Trophoblast cell (in vitro differentiated cells and primary cell): ENCODE data around the gene PPP1R15A.
"Not testable (repeated sequence)": the region's sequence is repeated elsewhere in the genome, so short reads cannot be mapped to it uniquely, and the experiment has no call there.

Source experiments
- DNase-seq, 2 donors: peaks; one replicate each; pipeline ENCODE4 v3.0.0-alpha.2; 2016
- H2AFZ ChIP-seq: 2 replicates; pipeline ENCODE4 v1.6.1; 2013; ENCODE audit warnings: low read length, moderate library complexity, mild to moderate bottlenecking; ENCODE audit not compliant: insufficient read depth, poor library complexity
- H2AK5ac ChIP-seq: 2 replicates; pipeline ENCODE4 v1.6.1; 2013; ENCODE audit warnings: mild to moderate bottlenecking, low read length
- H2BK120ac ChIP-seq: 2 replicates; pipeline ENCODE4 v1.6.1; 2013; ENCODE audit warnings: low read length, mild to moderate bottlenecking, moderate library complexity; ENCODE audit not compliant: insufficient read depth, poor library complexity
- H2BK12ac ChIP-seq: 2 replicates; pipeline ENCODE4 v1.6.1; 2013; ENCODE audit warnings: mild to moderate bottlenecking, low read length, moderate library complexity
- H2BK5ac ChIP-seq: 2 replicates; pipeline ENCODE4 v1.6.1; 2013; ENCODE audit warnings: low read length, low read depth, moderate library complexity, mild to moderate bottlenecking; ENCODE audit not compliant: poor library complexity
- H3K14ac ChIP-seq: 2 replicates; pipeline ENCODE4 v1.6.1; 2013; ENCODE audit warnings: mild to moderate bottlenecking, low read length
- H3K18ac ChIP-seq: 2 replicates; pipeline ENCODE4 v1.6.1; 2013; ENCODE audit warnings: mild to moderate bottlenecking, low read length
- H3K23ac ChIP-seq: 2 replicates; pipeline ENCODE4 v1.6.1; 2013; ENCODE audit warnings: low read length
- H3K27ac ChIP-seq: 2 replicates; pipeline ENCODE4 v1.5.1; 2013; ENCODE audit warnings: low read depth, mild to moderate bottlenecking, inconsistent platforms, low read length, moderate library complexity
- H3K27me3 ChIP-seq: 2 replicates; pipeline ENCODE4 v1.6.1; 2013; ENCODE audit warnings: inconsistent platforms, mild to moderate bottlenecking, low read length, moderate library complexity; ENCODE audit not compliant: insufficient read depth
- H3K36me3 ChIP-seq, 2 experiments: 1 replicate in 1 of 2; 2 replicates in 1 of 2; pipeline ENCODE4 v1.6.1; 2013; ENCODE audit warnings: low read length in 2 of 2, mild to moderate bottlenecking in 2 of 2, moderate library complexity in 1 of 2; ENCODE audit not compliant: insufficient read depth in 2 of 2, control insufficient read depth in 1 of 2
- H3K4ac ChIP-seq: 2 replicates; pipeline ENCODE4 v1.6.1; 2013; ENCODE audit warnings: low read depth, mild to moderate bottlenecking, low read length, moderate library complexity
- H3K4me1 ChIP-seq, 2 experiments: 1 replicate in 1 of 2; 2 replicates in 1 of 2; pipeline ENCODE4 v1.6.1; 2013; ENCODE audit warnings: low read length in 2 of 2, mild to moderate bottlenecking in 2 of 2, moderate library complexity in 1 of 2; ENCODE audit not compliant: insufficient read depth in 2 of 2, control insufficient read depth in 1 of 2
- H3K4me2 ChIP-seq: 2 replicates; pipeline ENCODE4 v1.6.1; 2013; ENCODE audit warnings: inconsistent platforms, mild to moderate bottlenecking, low read length, moderate library complexity
- H3K4me3 ChIP-seq: 2 replicates; pipeline ENCODE4 v1.5.1; 2013; ENCODE audit warnings: mild to moderate bottlenecking, low read depth, low read length, inconsistent platforms
- H3K79me1 ChIP-seq: one replicate; pipeline ENCODE4 v1.6.1; 2013; ENCODE audit warnings: low read length
- H3K79me2 ChIP-seq: 2 replicates; pipeline ENCODE4 v1.6.1; 2013; ENCODE audit warnings: low read length, mild to moderate bottlenecking; ENCODE audit not compliant: control insufficient read depth, insufficient read depth, poor library complexity
- H3K9ac ChIP-seq: 2 replicates; pipeline ENCODE4 v1.6.1; 2013; ENCODE audit warnings: mild to moderate bottlenecking, low read length
- H3K9me3 ChIP-seq: 2 replicates; pipeline ENCODE4 v1.6.1; 2013; ENCODE audit warnings: low read depth, mild to moderate bottlenecking, control low read depth, inconsistent platforms, low read length; ENCODE audit not compliant: insufficient read depth
- H4K12ac ChIP-seq: 2 replicates; pipeline ENCODE4 v1.6.1; 2013; ENCODE audit warnings: low read depth, mild to moderate bottlenecking, low read length, moderate library complexity
- H4K8ac ChIP-seq: 2 replicates; pipeline ENCODE4 v1.6.1; 2013; ENCODE audit warnings: low read depth, mild to moderate bottlenecking, low read length, moderate library complexity
- H4K91ac ChIP-seq: one replicate; pipeline ENCODE4 v1.6.1; 2013; ENCODE audit warnings: low read depth, mild to moderate bottlenecking, low read length, moderate library complexity
- WGBS: extraction: QIAGEN DNeasy Blood & Tissue Kit; methylation state at CpG from one replicate; pipeline ENCODE4 v1.1.7; 2013; ENCODE audit warnings: missing lambda C conversion rate; ENCODE audit not compliant: insufficient read length, insufficient coverage; ENCODE audit errors: extremely low coverage; 5-methylcytosine and 5-hydroxymethylcytosine counted together

Gene PPP1R15A

GRCh38 chr19:48905664-48906063 lies 33.4 kb downstream of the PPP1R15A start:
- no peaks in the 10 kb centered on the region for H3K79me1 ChIP-seq
- no peak overlapping the region for H3K9ac ChIP-seq
- no peak overlapping the region for H4K12ac ChIP-seq
- H3K27me3 ChIP-seq = no peaks in the 10 kb centered on the region
- H2AFZ ChIP-seq = no peak overlapping the region
- H2BK12ac ChIP-seq = no peak overlapping the region
- WGBS = no CpG with 5 or more reads among the region's 14 CpGs
- H3K79me2 ChIP-seq = no peaks in the 10 kb centered on the region
- H3K9me3 ChIP-seq = no peaks in the 10 kb centered on the region
- H3K27ac ChIP-seq = no peak overlapping the region
- H3K4me3 ChIP-seq = no peak overlapping the region
- H3K36me3 ChIP-seq = peaks cover 33 to 39% of the 10 kb centered on the region in 2 experiments
- no peak overlapping the region for H2AK5ac ChIP-seq
- no peak overlapping the region for H4K91ac ChIP-seq
- no peak for DNase-seq
- H3K23ac ChIP-seq = no peak overlapping the region
- no peak overlapping the region for H2BK120ac ChIP-seq
- H2BK5ac ChIP-seq = no peak overlapping the region
- no peak overlapping the region for H3K4me2 ChIP-seq
- H4K8ac ChIP-seq = no peak overlapping the region
- H3K18ac ChIP-seq = no peak overlapping the region
- H3K4me1 ChIP-seq = peaks cover 3 to 4% of the 10 kb centered on the region in 2 experiments
- no peak overlapping the region for H3K4ac ChIP-seq
- H3K14ac ChIP-seq = no peak overlapping the region

DNA sequence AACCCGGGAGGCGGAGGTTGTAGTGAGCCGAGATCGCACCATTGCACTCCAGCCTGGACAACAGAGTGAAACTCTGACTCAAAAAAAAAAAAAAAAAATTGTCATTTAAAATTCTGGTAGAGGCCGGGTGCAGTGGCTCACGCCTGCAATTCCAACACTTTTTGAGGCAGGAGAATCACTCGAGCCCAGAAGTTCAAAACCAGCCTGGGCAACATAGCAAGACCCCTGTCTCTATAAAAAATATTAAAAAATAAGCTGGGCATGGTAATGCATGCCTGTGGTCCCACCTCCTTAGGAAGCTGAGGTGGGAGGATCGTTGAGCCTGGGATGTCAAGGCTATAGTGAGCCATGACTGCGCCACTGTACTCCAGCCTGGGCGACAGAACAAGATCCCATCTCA lies 34.1 kb downstream of the PPP1R15A start:
- Histone ChIP-seq H2BK12ac (no peak overlapping the region), H3K23ac (no peak overlapping the region), H3K9ac (no peak overlapping the region), H3K9me3 (no peaks in the 10 kb centered on the region), H3K4me2 (no peak overlapping the region), H4K91ac (no peak overlapping the region), H3K14ac (no peak overlapping the region), H3K4me3 (no peak overlapping the region), H3K27me3 (no peaks in the 10 kb centered on the region), H3K79me1 (no peaks in the 10 kb centered on the region), H3K4ac (no peak overlapping the region), H3K27ac (no peak overlapping the region), H3K18ac (no peak overlapping the region), H2AK5ac (no peak overlapping the region), H2BK120ac (no peak overlapping the region), H4K8ac (no peak overlapping the region), H4K12ac (no peak overlapping the region), H2AFZ (no peak overlapping the region), H3K4me1 (no peaks in the 10 kb centered on the region), H2BK5ac (no peak overlapping the region), H3K36me3 (peaks cover 38 to 45% of the 10 kb centered on the region in 2 experiments), H3K79me2 (no peaks in the 10 kb centered on the region)
- no CpG with 5 or more reads among the region's 10 CpGs for WGBS
- no peak for DNase-seq

DNA sequence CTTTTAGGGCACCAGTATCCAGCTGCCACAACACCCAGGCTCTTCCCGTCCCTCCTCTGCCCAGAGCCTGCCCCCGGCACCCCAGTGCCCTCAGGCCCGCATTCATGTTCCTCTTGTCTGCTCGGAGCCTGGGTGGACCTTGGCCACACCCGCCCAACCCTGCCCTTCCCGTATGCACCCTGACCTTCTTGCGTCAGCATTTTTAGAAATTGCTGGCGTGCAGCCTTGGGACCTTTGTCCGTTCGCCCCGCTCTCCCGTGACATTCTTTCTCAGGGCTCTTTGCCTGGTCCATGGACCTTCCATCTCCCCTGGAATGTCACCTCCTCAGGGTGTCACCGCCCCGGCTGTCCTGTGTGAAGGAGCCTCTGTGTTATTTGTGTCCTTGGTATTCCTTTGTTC lies 35.5 kb downstream of the PPP1R15A start:
- no peak overlapping the region for H3K4ac ChIP-seq
- no peaks in the 10 kb centered on the region for H3K79me1 ChIP-seq
- H2BK12ac ChIP-seq = no peak overlapping the region
- no peak overlapping the region for H3K4me3 ChIP-seq
- no peak overlapping the region for H3K18ac ChIP-seq
- H3K9ac ChIP-seq = no peak overlapping the region
- no peak overlapping the region for H2AFZ ChIP-seq
- H4K91ac ChIP-seq = no peak overlapping the region
- H3K23ac ChIP-seq = no peak overlapping the region
- no CpG with 5 or more reads among the region's 14 CpGs for WGBS
- peak; percentile 68 to 80 for DNase-seq
- no peaks in the 10 kb centered on the region for H3K4me1 ChIP-seq
- no peaks in the 10 kb centered on the region for H3K27me3 ChIP-seq
- H3K14ac ChIP-seq = no peak overlapping the region
- H2AK5ac ChIP-seq = no peak overlapping the region
- no peak overlapping the region for H3K27ac ChIP-seq
- H4K8ac ChIP-seq = no peak overlapping the region
- H3K9me3 ChIP-seq = no peaks in the 10 kb centered on the region
- no peaks in the 10 kb centered on the region for H3K79me2 ChIP-seq
- H4K12ac ChIP-seq = no peak overlapping the region
- H3K4me2 ChIP-seq = no peak overlapping the region
- H2BK5ac ChIP-seq = no peak overlapping the region
- H2BK120ac ChIP-seq = no peak overlapping the region
- H3K36me3 ChIP-seq = peaks cover 48 to 49% of the 10 kb centered on the region in 2 experiments

DNA sequence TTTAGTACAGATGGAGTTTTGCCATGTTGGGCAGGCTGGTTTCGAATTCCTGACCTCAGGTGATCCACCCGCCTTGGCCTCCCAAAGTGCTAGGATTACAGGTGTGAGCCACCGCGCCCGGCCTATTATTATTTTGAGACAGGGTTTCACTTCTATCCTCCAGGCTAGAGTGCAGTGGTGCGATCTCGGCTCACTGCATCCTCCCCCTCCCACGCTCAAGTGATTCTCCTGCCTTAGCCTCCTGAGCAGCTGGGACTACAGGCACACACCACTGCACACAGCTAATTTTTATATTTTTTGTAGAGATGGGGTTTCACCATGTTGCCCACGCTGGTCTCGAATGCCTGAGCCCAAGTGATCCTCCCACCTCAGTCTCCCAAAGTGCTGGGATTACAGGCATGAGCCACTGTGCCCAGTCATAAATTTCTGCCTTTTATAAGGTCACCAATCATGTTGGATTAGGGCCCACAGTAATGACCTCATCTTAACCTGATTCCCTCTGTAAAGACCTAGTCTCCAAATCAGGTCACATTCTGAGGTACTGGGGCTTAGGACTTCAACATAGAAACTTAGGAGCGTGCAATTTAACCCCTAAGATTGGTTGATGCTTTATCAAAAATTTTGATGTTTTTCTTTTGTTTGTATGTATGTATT lies 37.3 kb downstream of the PPP1R15A start:
- not testable (repeated sequence) for H2AFZ ChIP-seq, H4K8ac ChIP-seq, H3K4me1 ChIP-seq, H2BK5ac ChIP-seq, H3K9me3 ChIP-seq, H2BK12ac ChIP-seq, H4K12ac ChIP-seq, H3K9ac ChIP-seq, H3K79me1 ChIP-seq, H2AK5ac ChIP-seq, H3K4me3 ChIP-seq, H3K27ac ChIP-seq, H3K18ac ChIP-seq, H3K23ac ChIP-seq, H3K4me2 ChIP-seq, H3K14ac ChIP-seq, H3K27me3 ChIP-seq, H2BK120ac ChIP-seq, H4K91ac ChIP-seq, H3K79me2 ChIP-seq, DNase-seq, H3K4ac ChIP-seq
- WGBS = no CpG with 5 or more reads among the region's 11 CpGs
- peaks cover 53 to 58% of the 10 kb centered on the region in 2 experiments for H3K36me3 ChIP-seq
